GM23338 (cell line): Measurements from ENCODE around the gene PACS2. TPM values are rescaled to one million over a fixed set of nuclear protein-coding genes. Genes with fewer than 3 reads are reported as not detected.

Source experiments
- ATAC-seq: fragments of 200-7000 bp; cut with Tn5 transposase; 3 replicates; pipeline ENCODE4 v1.9.1; 2020
- DNase-seq: peaks from one replicate; pipeline ENCODE4 v3.0.0-alpha.2; 2015; ENCODE audit warnings: low spot score
- H2AFZ ChIP-seq: fragments of 200-600 bp; sonication (generic); 2 replicates; pipeline ENCODE4 v1.8.0; 2016; ENCODE audit warnings: antibody characterized with exemption, mild to moderate bottlenecking, moderate library complexity
- H3F3A ChIP-seq: fragments of 200-600 bp; sonication (generic); replicated peaks from 2 replicates; pipeline ENCODE4 v1.8.0; 2017; ENCODE audit warnings: antibody characterized with exemption, mixed run types, low read depth
- H3K27ac ChIP-seq: fragments of 200-600 bp; sonication (generic); 2 replicates; pipeline ENCODE4 v1.6.1; 2016; ENCODE audit warnings: low read depth
- H3K27me3 ChIP-seq: fragments of 200-600 bp; sonication (generic); 2 replicates; pipeline ENCODE4 v1.8.0; 2016; ENCODE audit warnings: mild to moderate bottlenecking, mixed run types, moderate library complexity; ENCODE audit not compliant: insufficient read depth
- H3K36me3 ChIP-seq: fragments of 200-600 bp; sonication (generic); 2 replicates; pipeline ENCODE4 v1.8.0; 2016; ENCODE audit warnings: mild to moderate bottlenecking; ENCODE audit not compliant: insufficient read depth
- H3K4me1 ChIP-seq: fragments of 200-600 bp; sonication (generic); 2 replicates; pipeline ENCODE4 v1.8.0; 2016; ENCODE audit warnings: mild to moderate bottlenecking, moderate library complexity; ENCODE audit not compliant: insufficient read depth
- H3K4me2 ChIP-seq: fragments of 200-600 bp; sonication (generic); 2 replicates; pipeline ENCODE4 v1.7.1; 2017; ENCODE audit warnings: mixed run types
- H3K4me3 ChIP-seq: fragments of 200-600 bp; sonication (generic); 2 replicates; pipeline ENCODE4 v1.6.1; 2016; ENCODE audit warnings: mixed run types
- H3K79me2 ChIP-seq: fragments of 200-600 bp; sonication (generic); replicated peaks from 2 replicates; pipeline ENCODE4 v1.8.0; 2017; ENCODE audit warnings: mild to moderate bottlenecking; ENCODE audit not compliant: insufficient read depth
- H3K9me2 ChIP-seq: fragments of 200-600 bp; sonication (generic); 2 replicates; pipeline ENCODE4 v1.8.0; 2017; ENCODE audit not compliant: insufficient read depth
- H4K20me1 ChIP-seq: fragments of 200-600 bp; sonication (generic); replicated peaks from 2 replicates; pipeline ENCODE4 v1.8.0; 2017; ENCODE audit warnings: mild to moderate bottlenecking; ENCODE audit not compliant: insufficient read depth
- H3K27ac Mint-ChIP-seq: 2 replicates; pipeline ENCODE4 v1.8.0; 2020; ENCODE audit warnings: inconsistent platforms, mild to moderate bottlenecking, moderate library complexity, mixed read lengths
- H3K27me3 Mint-ChIP-seq: 3 replicates; pipeline ENCODE4 v1.8.0; 2022; ENCODE audit warnings: low read depth, mild to moderate bottlenecking, moderate library complexity, mixed read lengths, inconsistent platforms; ENCODE audit not compliant: insufficient read depth, poor library complexity
- H3K36me3 Mint-ChIP-seq: 3 replicates; pipeline ENCODE4 v1.8.0; 2021; ENCODE audit warnings: low read depth, mild to moderate bottlenecking, inconsistent platforms, moderate library complexity, mixed read lengths
- H3K4me1 Mint-ChIP-seq: 3 replicates; pipeline ENCODE4 v1.8.0; 2020; ENCODE audit warnings: mild to moderate bottlenecking, inconsistent platforms, mixed read lengths
- H3K4me3 Mint-ChIP-seq: 3 replicates; pipeline ENCODE4 v1.8.0; 2021; ENCODE audit warnings: moderate library complexity, mild to moderate bottlenecking, inconsistent platforms, mixed read lengths
- H3K9me3 Mint-ChIP-seq: 3 replicates; pipeline ENCODE4 v1.8.0; 2020; ENCODE audit warnings: moderate library complexity, mild to moderate bottlenecking, inconsistent platforms, mixed read lengths
- EZH2 ChIP-seq: fragments of 200-600 bp; sonication (generic); IDR thresholded peaks from one replicate; pipeline ENCODE4 v1.8.0; 2017; ENCODE audit warnings: antibody characterized with exemption, mild to moderate bottlenecking, low read depth; ENCODE audit not compliant: unreplicated experiment
- EZH2phosphoT487 ChIP-seq: fragments of 200-600 bp; sonication (generic); IDR thresholded peaks from one replicate; pipeline ENCODE4 v1.8.1; 2018; ENCODE audit warnings: antibody characterized with exemption; ENCODE audit not compliant: unreplicated experiment
- NANOG ChIP-seq: IDR thresholded peaks from 2 replicates; pipeline ENCODE4 v1.6.1; 2016; ENCODE audit warnings: antibody characterized with exemption, borderline replicate concordance
- STAT1 ChIP-seq: IDR thresholded peaks from one replicate; pipeline ENCODE4 v1.6.1; 2016; ENCODE audit warnings: antibody characterized with exemption; ENCODE audit not compliant: unreplicated experiment
- ZNF114 ChIP-seq: fragments of 250-450 bp; sonication (Bioruptor Pico); IDR thresholded peaks from 2 replicates; pipeline ENCODE4 v1.5.0; 2020; ENCODE audit warnings: mild to moderate bottlenecking, moderate library complexity
- ZNF462 ChIP-seq: fragments of 250-450 bp; sonication (Bioruptor Pico); IDR thresholded peaks from 2 replicates; pipeline ENCODE4 v1.5.0; 2020; ENCODE audit warnings: mild to moderate bottlenecking, moderate library complexity
- polyA plus RNA-seq: library from polyadenylated mRNA; unstranded; fragments of >200 nt; fragmentation: Nextera tagmentation; extraction: Ambion mirVana; gene quantifications from 2 replicates; pipeline ENCODE4 v1.2.1, GENCODE V29; 2016
- total RNA-seq: library from RNA; depleted of rRNA; stranded (reverse); fragments of >200 nt; shearing (Covaris generic); gene quantifications from 2 replicates; pipeline ENCODE4 v1.2.3, GENCODE V29; 2014
- TF ChIP-seq, protein P1 (sequence below): IDR thresholded peaks from 2 replicates; pipeline ENCODE4 v1.6.1; 2016; ENCODE audit warnings: antibody characterized with exemption
- TF ChIP-seq, protein P2 (sequence below), 2 experiments: fragments of 200-600 bp in 1 of 2; sonication (generic) in 1 of 2; conservative IDR thresholded peaks; 2 replicates each; pipeline versions ENCODE4 v1.5.1 to v1.6.1; 2016 to 2017; ENCODE audit warnings: antibody characterized with exemption in 2 of 2, low read depth in 2 of 2, mild to moderate bottlenecking in 2 of 2, moderate library complexity in 1 of 2

Gene PACS2
- total and polyA plus RNA-seq, 2 experiments from 2014 or later = 22.5 to 79.0 TPM

DNA sequence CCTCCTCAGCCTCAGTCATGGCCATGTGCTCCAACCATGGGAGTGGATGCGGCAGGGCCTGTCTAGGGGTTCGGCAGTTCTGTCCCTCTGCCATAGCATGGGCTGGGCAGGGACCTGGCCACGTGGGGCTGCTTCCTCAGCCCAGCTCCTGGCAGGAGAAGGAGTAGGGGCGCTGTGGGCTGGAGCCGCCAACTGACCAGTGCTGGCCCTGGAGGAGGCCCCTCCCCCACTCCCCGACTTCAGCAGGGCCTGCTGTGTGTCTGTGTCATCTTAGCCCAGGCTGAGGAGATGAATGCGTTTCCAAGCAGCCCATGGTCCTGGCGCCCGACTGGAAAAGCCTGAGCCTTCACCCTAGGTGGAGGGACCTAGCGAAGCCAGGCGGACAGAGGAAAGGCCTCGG, 2.7 kb upstream of the PACS2 start:
- Mint-ChIP-seq H3K27me3 (peaks cover 22% of the 10 kb centered on the region), H3K27ac (no peak overlapping the region), H3K4me1 (peaks cover 26% of the 10 kb centered on the region), H3K9me3 (no peaks in the 10 kb centered on the region), H3K4me3 (no peak overlapping the region), H3K36me3 (no peaks in the 10 kb centered on the region; the same call in 2 of the 3 replicates)
- no peak for DNase-seq
- H3K36me3 ChIP-seq = no peaks in the 10 kb centered on the region
- peaks cover 13% of the 10 kb centered on the region for H3K79me2 ChIP-seq
- H3K4me2 ChIP-seq = no peak overlapping the region
- no peak; the same call in 2 of the 3 replicates for ATAC-seq
- H2AFZ ChIP-seq = no peak overlapping the region
- H3K9me2 ChIP-seq = no peaks in the 10 kb centered on the region
- peaks cover 11% of the 10 kb centered on the region for H4K20me1 ChIP-seq
- TF ChIP-seq EZH2 (no peak), NANOG (no peak), ZNF462 (CRISPR knock-in tag) (no peak), EZH2phosphoT487 (no peak), STAT1 (no peak), ZNF114 (CRISPR knock-in tag) (no peak)
- TF ChIP-seq, protein P1, sequence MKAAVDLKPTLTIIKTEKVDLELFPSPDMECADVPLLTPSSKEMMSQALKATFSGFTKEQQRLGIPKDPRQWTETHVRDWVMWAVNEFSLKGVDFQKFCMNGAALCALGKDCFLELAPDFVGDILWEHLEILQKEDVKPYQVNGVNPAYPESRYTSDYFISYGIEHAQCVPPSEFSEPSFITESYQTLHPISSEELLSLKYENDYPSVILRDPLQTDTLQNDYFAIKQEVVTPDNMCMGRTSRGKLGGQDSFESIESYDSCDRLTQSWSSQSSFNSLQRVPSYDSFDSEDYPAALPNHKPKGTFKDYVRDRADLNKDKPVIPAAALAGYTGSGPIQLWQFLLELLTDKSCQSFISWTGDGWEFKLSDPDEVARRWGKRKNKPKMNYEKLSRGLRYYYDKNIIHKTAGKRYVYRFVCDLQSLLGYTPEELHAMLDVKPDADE = no peak
- TF ChIP-seq, protein P2, sequence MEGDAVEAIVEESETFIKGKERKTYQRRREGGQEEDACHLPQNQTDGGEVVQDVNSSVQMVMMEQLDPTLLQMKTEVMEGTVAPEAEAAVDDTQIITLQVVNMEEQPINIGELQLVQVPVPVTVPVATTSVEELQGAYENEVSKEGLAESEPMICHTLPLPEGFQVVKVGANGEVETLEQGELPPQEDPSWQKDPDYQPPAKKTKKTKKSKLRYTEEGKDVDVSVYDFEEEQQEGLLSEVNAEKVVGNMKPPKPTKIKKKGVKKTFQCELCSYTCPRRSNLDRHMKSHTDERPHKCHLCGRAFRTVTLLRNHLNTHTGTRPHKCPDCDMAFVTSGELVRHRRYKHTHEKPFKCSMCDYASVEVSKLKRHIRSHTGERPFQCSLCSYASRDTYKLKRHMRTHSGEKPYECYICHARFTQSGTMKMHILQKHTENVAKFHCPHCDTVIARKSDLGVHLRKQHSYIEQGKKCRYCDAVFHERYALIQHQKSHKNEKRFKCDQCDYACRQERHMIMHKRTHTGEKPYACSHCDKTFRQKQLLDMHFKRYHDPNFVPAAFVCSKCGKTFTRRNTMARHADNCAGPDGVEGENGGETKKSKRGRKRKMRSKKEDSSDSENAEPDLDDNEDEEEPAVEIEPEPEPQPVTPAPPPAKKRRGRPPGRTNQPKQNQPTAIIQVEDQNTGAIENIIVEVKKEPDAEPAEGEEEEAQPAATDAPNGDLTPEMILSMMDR (conservative IDR thresholded peaks at IDR 0.05; ENCODE audit: low read depth in 2 of 2) = no peak
- peaks cover 9% of the 10 kb centered on the region; the same call in 1 of the 2 replicates for H3K4me1 ChIP-seq
- H3K27me3 ChIP-seq = no peaks in the 10 kb centered on the region
- H3F3A ChIP-seq = peaks cover 6% of the 10 kb centered on the region; the same call in 1 of the 2 replicates
- H3K4me3 ChIP-seq = no peak overlapping the region
- no peak overlapping the region for H3K27ac ChIP-seq
